Ishikawa (cell line): ENCODE results near the gene PRKRIP1.

Experiments used
- CEBPB ChIP-seq: IDR thresholded peaks from 2 replicates; pipeline ENCODE4 v1.6.1; 2012
- CREB1 ChIP-seq: IDR thresholded peaks from 2 replicates; pipeline ENCODE4 v1.6.1; 2012; ENCODE audit warnings: low read depth
- EGR1 ChIP-seq: IDR thresholded peaks from 2 replicates; pipeline ENCODE4 v1.6.1; 2012
- EP300 ChIP-seq: IDR thresholded peaks from 2 replicates; pipeline ENCODE4 v1.6.1; 2012; ENCODE audit warnings: borderline replicate concordance
- RAD21 ChIP-seq: IDR thresholded peaks from 2 replicates; pipeline ENCODE4 v1.6.1; 2012; ENCODE audit warnings: low read depth
- REST ChIP-seq: IDR thresholded peaks from 2 replicates; pipeline ENCODE4 v1.6.1; 2012; ENCODE audit warnings: low read depth, mild to moderate bottlenecking
- YY1 ChIP-seq: IDR thresholded peaks from 2 replicates; pipeline ENCODE4 v1.6.1; 2012; ENCODE audit warnings: low read depth
- ZBTB7A ChIP-seq: IDR thresholded peaks from 2 replicates; pipeline ENCODE4 v1.6.1; 2012; ENCODE audit warnings: low read depth

DNA sequence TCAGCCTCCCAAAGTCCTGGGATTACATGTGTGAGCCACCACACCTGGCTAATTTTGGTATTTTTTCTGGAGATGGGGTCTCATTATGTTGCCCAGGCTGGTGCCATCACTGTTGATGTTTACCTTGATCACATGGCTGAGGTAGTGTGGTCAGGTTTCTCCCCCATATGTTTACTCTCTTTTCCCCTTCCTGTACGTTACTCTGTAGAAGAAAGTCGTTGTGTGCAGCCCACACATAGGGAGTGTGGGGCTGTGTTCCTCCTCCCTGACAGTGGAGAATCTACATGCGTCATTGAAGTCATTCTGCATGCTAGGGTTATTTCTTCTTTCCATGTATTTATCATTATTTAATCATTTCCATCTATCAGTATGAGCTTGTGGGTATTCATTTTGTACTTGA is 20.9 kb downstream of the PRKRIP1 start:
- no peak for TF ChIP-seq EP300
- no peak for TF ChIP-seq ZBTB7A
- TF ChIP-seq EGR1 = no peak
- TF ChIP-seq YY1 = no peak
- TF ChIP-seq CREB1 = no peak
- TF ChIP-seq RAD21 = no peak
- TF ChIP-seq REST = no peak
- no peak for TF ChIP-seq CEBPB
